ENCODE data around the gene ARF1.

- TF ChIP-seq CTCF (IDR thresholded peaks at IDR 0.05) (no peak), POLR2A (IDR thresholded peaks at IDR 0.05) (no peak), POLR2AphosphoS5 (IDR thresholded peaks at IDR 0.05; ENCODE audit: insufficient read depth in 1 of 2, low read depth in 1 of 2) (no peak)
These were observed 22.7 kb upstream of the ARF1 start for GRCh38 chr1:228059634-228060457.
